Measurements from ENCODE around the gene PIBF1.
"Not testable (repeated sequence)": the region's sequence is repeated elsewhere in the genome, so short reads cannot be mapped to it uniquely, and the experiment has no call there.

Gene PIBF1

DNA sequence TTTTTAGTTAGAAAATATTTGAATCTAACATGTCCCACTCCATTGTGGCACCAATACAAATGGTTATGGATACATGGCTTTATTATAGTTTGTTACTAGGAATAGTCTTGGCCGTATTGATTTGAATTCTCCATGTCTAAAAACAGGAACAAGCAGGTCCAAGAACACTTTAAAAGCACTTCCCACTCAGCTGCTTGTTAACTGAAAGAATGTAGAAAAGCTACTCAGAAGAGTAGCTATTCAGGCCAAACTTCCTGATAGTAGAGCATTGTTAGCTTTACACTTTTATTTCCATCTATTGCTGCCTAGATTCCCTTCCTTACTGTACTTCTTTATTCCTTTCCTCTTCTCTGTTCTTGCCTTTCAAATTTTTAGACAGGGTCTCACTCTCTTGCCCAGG is 6.9 kb downstream of the PIBF1 start:
- TF ChIP-seq, protein P1, sequence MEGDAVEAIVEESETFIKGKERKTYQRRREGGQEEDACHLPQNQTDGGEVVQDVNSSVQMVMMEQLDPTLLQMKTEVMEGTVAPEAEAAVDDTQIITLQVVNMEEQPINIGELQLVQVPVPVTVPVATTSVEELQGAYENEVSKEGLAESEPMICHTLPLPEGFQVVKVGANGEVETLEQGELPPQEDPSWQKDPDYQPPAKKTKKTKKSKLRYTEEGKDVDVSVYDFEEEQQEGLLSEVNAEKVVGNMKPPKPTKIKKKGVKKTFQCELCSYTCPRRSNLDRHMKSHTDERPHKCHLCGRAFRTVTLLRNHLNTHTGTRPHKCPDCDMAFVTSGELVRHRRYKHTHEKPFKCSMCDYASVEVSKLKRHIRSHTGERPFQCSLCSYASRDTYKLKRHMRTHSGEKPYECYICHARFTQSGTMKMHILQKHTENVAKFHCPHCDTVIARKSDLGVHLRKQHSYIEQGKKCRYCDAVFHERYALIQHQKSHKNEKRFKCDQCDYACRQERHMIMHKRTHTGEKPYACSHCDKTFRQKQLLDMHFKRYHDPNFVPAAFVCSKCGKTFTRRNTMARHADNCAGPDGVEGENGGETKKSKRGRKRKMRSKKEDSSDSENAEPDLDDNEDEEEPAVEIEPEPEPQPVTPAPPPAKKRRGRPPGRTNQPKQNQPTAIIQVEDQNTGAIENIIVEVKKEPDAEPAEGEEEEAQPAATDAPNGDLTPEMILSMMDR (IDR thresholded peaks at IDR 0.05; ENCODE audit: control extremely low read depth, extremely low read depth, low read depth, missing control alignments), result no peak
- POLR2A ChIA-PET, result no interaction called here
- DNase-seq (ENCODE audit: extremely low spot score), result no peak
- CTCF ChIA-PET, result interaction anchor here (0.8 to 1.4 kb wide), 5 partner anchors 11 to 41 kb away, joined by 3 to 7 read pairs (median 5); no protein-coding TSS in a partner anchor

DNA sequence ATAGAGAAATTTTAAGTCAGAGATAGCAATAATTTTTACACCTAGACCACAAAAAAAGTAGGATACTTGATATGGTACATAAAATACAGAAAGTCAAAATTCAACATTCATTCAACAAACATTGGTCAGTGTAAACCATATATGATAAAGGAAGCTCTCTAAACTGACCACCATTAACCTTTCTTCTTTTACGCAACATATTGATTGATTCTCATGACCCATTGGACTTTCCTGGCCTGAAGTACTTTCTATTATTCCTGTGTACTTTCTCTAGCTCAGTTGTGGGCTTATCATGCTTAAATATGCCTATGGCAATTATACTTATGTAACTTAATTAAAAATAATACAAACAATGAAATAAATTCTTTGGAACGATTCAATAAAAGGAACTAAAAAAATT is 10.7 kb downstream of the PIBF1 start:
- ChIA-PET CTCF (no interaction called here), POLR2A (no interaction called here)
- DNase-seq (ENCODE audit: extremely low spot score), result no peak
- TF ChIP-seq, protein P1 (IDR thresholded peaks at IDR 0.05; ENCODE audit: control extremely low read depth, extremely low read depth, low read depth, missing control alignments), result no peak

DNA sequence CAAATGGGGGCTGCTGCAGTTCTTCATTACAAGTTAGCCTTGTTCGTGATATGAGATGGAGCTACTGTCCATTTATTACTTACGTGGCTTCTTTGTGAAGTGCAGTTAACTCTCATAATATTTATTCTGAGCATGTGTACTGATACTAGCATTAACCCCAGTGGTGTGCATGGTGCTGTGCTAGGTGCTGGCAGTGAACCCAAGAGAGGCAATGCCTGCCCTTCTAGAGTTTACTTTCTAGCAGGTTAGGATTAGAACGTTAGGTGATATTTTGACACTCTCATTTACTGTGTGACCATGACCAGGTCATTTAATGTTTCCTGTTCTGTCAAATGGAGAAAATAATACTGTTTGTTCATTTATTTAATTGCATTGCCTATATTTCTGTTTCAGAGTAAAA is 16.9 kb downstream of the PIBF1 start:
- POLR2A ChIA-PET, result no interaction called here
- TF ChIP-seq, protein P1 (IDR thresholded peaks at IDR 0.05; ENCODE audit: control extremely low read depth, extremely low read depth, low read depth, missing control alignments), result no peak
- CTCF ChIA-PET, result interaction anchor here (1.3 kb wide), 1 partner anchor 912 kb away, joined by 3 read pairs; no protein-coding TSS in a partner anchor
- DNase-seq (ENCODE audit: extremely low spot score), result no peak

DNA sequence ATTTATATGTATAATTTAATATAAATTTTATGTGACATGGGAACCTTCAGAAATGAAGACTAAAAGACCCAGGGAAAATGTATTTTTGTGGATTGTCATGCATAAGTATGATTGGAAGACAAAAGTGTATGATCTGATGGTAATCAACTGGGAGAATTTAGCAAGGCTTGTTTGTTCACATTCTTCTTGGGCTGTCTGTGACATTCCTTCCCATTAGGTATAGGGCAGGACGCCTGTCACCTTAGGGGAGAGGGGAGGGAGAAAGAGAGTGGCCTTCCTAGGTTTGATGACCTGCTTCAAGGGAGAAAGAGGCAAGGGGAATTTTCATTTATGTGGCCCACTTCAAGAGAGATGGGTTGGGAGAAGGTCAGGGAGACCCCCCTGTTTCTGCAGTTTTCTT is 22.4 kb downstream of the PIBF1 start:
- no peak for DNase-seq (ENCODE audit: extremely low spot score)
- POLR2A ChIA-PET, result no interaction called here
- TF ChIP-seq, protein P1 (IDR thresholded peaks at IDR 0.05; ENCODE audit: control extremely low read depth, extremely low read depth, low read depth, missing control alignments), result no peak
- CTCF ChIA-PET, result interaction anchor here (1.5 kb wide), 1 partner anchor 13 kb away, joined by 3 read pairs; no protein-coding TSS in a partner anchor

DNA sequence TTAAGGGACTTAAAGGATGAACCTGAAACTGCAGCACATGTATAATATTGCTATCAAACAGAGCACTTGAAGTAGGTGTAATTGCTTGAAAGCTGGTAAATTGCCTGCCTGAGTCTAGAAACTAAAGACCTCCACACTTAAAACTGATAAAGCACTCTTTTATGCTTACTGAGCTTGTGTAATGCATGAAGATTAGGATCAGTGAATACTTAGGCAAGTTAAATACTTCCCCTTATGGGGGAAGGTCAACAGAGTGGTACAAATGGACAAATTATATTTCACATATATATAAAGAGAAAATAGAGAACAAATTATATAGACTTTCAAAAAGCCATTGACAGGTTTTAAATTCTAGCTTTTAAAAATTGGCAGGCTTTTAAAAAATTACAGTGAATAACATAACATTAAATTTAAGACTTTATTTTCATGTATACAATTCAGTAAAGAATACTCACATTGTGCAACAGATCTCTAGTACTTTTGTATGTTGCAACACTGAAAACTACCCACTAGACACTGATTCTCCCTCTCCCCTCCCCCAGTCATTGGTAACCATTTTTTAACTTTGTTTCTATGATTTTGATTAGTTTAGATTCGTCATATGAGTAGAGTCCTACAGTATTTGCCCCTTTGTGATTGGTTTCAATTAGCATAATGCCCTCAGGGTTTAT is 23.9 kb downstream of the PIBF1 start:
- TF ChIP-seq, protein P1 (IDR thresholded peaks at IDR 0.05; ENCODE audit: control extremely low read depth, extremely low read depth, low read depth, missing control alignments), result no peak
- CTCF ChIA-PET, result interaction anchor here (1.1 to 1.5 kb wide), 3 partner anchors 11 to 32 kb away, joined by 3 to 4 read pairs (median 3); no protein-coding TSS in a partner anchor
- POLR2A ChIA-PET, result no interaction called here
- DNase-seq (ENCODE audit: extremely low spot score), result no peak

DNA sequence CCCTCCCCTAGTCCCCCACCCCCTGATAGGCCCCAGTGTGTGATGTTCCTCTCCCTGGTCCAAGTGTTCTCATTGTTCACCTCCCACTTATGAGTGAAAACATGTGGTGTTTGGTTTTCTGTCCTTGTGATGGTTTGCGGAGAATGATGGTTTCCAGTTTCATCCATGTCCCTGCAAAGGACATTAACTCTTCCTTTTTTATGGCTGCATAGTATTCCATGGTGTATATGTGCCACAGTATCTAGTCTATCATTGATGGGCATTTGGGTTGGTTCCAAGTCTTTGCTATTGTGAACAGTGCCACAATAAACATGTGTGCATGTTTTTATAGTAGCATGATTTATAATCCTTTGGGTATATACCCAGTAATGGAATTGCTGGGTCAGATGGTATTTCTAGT is 24.6 kb downstream of the PIBF1 start:
- CTCF ChIA-PET, result interaction anchor here (1.1 kb wide), 1 partner anchor 32 kb away, joined by 3 read pairs; no protein-coding TSS in a partner anchor
- DNase-seq (ENCODE audit: extremely low spot score); POLR2A ChIA-PET: not testable (repeated sequence)

DNA sequence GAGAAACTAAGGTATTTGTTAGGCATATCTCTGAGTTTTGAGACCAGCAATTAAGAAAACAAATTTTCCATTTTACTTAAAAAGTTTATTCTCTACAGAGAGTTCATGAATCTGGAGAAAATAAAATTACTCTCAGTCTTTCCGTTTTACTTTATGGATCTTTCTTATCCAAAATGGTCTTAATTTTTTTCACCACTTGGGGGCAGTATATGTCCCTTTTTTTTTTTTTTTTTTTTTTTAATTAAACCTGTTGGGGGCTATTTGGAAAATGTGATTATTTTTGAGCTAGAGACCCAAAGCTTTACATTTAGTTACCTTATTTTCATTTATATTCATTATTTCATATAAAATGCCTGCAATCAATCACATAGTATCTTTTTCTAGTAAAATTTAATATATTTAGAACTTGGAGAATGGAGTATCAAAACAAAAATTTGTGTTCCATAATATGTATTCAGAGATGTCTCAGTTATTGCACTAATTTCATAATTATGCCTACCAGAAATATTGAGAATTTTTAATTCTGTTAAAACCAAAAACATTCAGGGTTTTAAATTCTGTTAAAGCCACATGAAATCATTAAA is 27.1 kb downstream of the PIBF1 start:
- CTCF ChIA-PET, result interaction anchor here (0.6 to 1.6 kb wide), 4 partner anchors 11 to 901 kb away, joined by 3 to 8 read pairs (median 4); no protein-coding TSS in a partner anchor
- peak; percentile 13 for DNase-seq (ENCODE audit: extremely low spot score)
- POLR2A ChIA-PET, result no interaction called here

More for the DNA sequence above, 27.1 kb downstream of the PIBF1 start:
- TF ChIP-seq, protein P1 (IDR thresholded peaks at IDR 0.05; ENCODE audit: control extremely low read depth, extremely low read depth, low read depth, missing control alignments), result peak; percentile 36

All from GM10248 (cell line).